Measurements from ENCODE around the gene SEMA3B. TPM values are rescaled to one million over a fixed set of nuclear protein-coding genes. Genes with fewer than 3 reads are reported as not detected.

SEMA3B gene
- total RNA-seq, 3 donors from 2014 or later, result 10.1 to 17.6 (median 11.1) TPM

DNA sequence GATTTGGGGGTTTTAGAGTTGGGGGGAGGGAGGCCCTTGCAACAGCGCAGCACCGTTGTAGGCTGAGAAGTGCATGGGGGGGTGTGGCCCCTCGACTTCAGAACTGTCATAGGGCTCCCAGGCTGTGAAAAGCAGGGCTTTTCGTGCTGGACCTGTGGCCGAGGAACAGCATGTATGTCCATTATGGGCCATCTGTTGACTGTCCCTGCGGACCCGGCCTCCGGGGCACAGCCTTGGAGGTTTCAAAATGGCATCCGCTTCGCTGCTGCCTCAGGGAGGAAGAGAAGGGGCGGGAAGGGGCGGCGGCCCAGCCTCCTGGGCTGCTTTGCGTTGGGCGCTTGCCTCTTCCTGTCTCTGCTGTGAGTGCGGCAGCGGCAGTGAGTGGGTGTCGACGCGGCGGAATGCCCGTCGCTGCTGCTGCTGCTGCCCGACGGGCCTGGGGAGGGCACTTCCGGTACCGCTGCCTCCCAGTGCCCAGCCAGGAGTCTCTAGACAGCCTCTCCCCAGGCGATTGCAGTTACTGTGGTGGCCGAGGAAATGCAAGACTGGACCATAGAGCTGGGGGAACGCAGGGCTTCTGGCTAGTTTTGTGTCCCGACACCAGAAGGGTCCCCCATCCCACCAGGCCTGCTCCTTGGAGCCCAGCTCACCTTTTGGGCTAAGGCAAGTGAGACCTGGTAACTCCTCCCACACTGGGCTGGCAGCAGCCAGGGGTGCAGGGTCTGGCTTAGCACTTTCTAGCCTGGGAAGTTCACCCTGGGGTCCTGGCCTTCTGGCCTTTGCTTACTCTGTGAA lies 31.0 kb upstream of the SEMA3B start:
- intact Hi-C loops (cut with DNase I; ENCODE audit: low total_unique reads), result no loop called here

DNA sequence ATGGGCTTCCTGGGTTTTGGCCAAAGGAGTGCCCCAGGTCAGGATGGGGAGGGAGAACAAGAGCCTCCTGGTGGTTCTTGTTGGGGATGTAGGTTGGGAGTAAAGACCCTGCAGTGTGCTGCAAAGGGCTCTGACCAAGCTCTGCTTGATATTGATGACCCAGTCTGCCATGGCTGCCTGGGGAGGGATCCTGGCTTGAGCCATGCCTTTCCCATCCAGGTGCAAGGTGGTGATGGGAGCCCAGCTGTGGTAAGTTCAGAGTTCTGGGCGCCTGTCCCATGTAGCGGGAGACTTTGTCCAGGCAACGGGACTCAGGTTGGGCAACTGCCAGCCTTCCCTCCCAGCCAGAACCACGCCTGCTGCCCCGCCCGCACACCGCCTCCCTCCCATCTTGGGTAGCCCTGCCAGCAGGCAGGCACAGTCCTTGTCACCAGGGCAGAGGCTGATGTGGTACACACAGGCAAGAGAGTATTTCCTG lies 30.4 kb upstream of the SEMA3B start:
- Histone ChIP-seq H3K36me3 (no peaks in the 10 kb centered on the region), H3K9me3 (no peaks in the 10 kb centered on the region), H3K4me3 (peak overlapping the region; percentile 77 to 87 (median 87)), H3K27ac (peak overlapping the region; percentile 91), H3K27me3 (no peaks in the 10 kb centered on the region), H3K4me1 (peaks cover 28 to 30% of the 10 kb centered on the region in 2 donors)
- TF ChIP-seq POLR2A (IDR thresholded peaks at IDR 0.05) (no peak), POLR2AphosphoS5 (IDR thresholded peaks at IDR 0.05) (peak in 2 of 3 donors; percentile 31 to 49)
- peak; percentile 90 for DNase-seq (ENCODE audit: low spot score in 2 of 2)
- intact Hi-C loops (cut with DNase I; ENCODE audit: low total_unique reads), result no loop called here

More for the DNA sequence above, 31.0 kb upstream of the SEMA3B start:
- H3K27me3 ChIP-seq, result no peaks in the 10 kb centered on the region
- no peaks in the 10 kb centered on the region for H3K9me3 ChIP-seq
- peak overlapping the region; percentile 77 to 87 (median 87) for H3K4me3 ChIP-seq
- peak in 2 of 3 donors; percentile 56 to 66 for TF ChIP-seq POLR2AphosphoS5 (IDR thresholded peaks at IDR 0.05)
- TF ChIP-seq, protein P1, sequence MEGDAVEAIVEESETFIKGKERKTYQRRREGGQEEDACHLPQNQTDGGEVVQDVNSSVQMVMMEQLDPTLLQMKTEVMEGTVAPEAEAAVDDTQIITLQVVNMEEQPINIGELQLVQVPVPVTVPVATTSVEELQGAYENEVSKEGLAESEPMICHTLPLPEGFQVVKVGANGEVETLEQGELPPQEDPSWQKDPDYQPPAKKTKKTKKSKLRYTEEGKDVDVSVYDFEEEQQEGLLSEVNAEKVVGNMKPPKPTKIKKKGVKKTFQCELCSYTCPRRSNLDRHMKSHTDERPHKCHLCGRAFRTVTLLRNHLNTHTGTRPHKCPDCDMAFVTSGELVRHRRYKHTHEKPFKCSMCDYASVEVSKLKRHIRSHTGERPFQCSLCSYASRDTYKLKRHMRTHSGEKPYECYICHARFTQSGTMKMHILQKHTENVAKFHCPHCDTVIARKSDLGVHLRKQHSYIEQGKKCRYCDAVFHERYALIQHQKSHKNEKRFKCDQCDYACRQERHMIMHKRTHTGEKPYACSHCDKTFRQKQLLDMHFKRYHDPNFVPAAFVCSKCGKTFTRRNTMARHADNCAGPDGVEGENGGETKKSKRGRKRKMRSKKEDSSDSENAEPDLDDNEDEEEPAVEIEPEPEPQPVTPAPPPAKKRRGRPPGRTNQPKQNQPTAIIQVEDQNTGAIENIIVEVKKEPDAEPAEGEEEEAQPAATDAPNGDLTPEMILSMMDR (IDR thresholded peaks at IDR 0.05), result no peak
- peak; percentile 2 for TF ChIP-seq POLR2A (IDR thresholded peaks at IDR 0.05)
- H3K4me1 ChIP-seq, result peaks cover 24 to 25% of the 10 kb centered on the region in 2 donors
- DNase-seq (ENCODE audit: low spot score in 2 of 2), result peak; percentile 70 to 80
- H3K36me3 ChIP-seq, result no peaks in the 10 kb centered on the region
- H3K27ac ChIP-seq, result peak overlapping the region; percentile 91

DNA sequence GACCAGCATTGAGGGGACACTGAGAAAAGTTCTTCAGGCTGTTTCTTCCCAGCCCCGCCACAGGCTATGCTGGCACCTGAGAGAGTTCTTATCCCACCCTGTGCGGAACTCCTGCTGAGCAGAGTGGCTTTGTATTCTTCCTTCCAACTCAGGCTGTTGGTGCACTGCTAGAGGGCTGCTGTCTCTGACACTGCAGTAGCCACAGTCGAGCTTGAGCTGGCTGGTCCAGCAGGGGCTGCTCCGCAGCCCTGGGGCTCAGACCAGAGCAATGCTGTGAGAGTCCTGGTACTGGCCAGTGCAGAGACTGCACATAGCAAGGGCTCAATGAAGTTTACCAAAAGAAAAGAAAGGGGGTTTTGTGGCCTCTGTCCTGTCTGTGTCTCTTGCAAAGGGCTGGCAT lies 29.3 kb upstream of the SEMA3B start:
- DNase-seq (ENCODE audit: low spot score in 2 of 2), result no peak
- peaks cover 30 to 32% of the 10 kb centered on the region in 2 donors for H3K4me1 ChIP-seq
- intact Hi-C loops (cut with DNase I; ENCODE audit: low total_unique reads), result no loop called here

DNA sequence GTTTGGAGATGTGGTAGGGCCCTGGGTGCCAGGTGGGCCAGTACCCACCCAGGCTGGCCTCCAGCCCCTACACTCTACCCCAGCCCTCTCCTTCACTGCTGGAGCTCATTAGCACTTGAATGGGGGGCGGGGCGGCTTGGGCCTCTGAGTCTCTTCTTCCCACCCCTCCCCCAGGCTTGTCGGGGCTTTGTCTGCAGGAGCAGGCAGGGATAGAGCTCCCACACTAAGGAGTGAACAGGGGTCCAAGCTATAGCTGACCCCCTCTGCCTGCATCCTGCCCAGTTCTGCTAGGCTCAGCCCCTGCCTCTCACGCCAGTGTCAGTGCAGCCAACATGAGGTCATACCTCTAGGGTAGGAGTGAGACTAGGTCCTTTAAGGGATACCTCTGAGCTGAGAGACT lies 27.8 kb upstream of the SEMA3B start:
- Histone ChIP-seq H3K27me3 (no peaks in the 10 kb centered on the region), H3K4me3 (peak overlapping the region in 1 of 3 donors; percentile 11), H3K4me1 (peaks cover 30 to 46% of the 10 kb centered on the region in 2 donors), H3K36me3 (no peaks in the 10 kb centered on the region), H3K27ac (peak overlapping the region; percentile 91 to 93), H3K9me3 (no peaks in the 10 kb centered on the region)
- intact Hi-C loops (cut with DNase I; ENCODE audit: low total_unique reads), result no loop called here
- no peak for TF ChIP-seq POLR2AphosphoS5 (IDR thresholded peaks at IDR 0.05)
- TF ChIP-seq POLR2A (IDR thresholded peaks at IDR 0.05), result no peak
- TF ChIP-seq, protein P1 (IDR thresholded peaks at IDR 0.05), result no peak
- no peak for DNase-seq (ENCODE audit: low spot score in 2 of 2)

More for the DNA sequence above, 29.3 kb upstream of the SEMA3B start:
- no peak overlapping the region for H3K4me3 ChIP-seq
- peak overlapping the region; percentile 91 for H3K27ac ChIP-seq
- no peaks in the 10 kb centered on the region for H3K27me3 ChIP-seq
- TF ChIP-seq POLR2AphosphoS5 (IDR thresholded peaks at IDR 0.05), result no peak
- no peaks in the 10 kb centered on the region for H3K9me3 ChIP-seq
- H3K36me3 ChIP-seq, result no peaks in the 10 kb centered on the region

DNA sequence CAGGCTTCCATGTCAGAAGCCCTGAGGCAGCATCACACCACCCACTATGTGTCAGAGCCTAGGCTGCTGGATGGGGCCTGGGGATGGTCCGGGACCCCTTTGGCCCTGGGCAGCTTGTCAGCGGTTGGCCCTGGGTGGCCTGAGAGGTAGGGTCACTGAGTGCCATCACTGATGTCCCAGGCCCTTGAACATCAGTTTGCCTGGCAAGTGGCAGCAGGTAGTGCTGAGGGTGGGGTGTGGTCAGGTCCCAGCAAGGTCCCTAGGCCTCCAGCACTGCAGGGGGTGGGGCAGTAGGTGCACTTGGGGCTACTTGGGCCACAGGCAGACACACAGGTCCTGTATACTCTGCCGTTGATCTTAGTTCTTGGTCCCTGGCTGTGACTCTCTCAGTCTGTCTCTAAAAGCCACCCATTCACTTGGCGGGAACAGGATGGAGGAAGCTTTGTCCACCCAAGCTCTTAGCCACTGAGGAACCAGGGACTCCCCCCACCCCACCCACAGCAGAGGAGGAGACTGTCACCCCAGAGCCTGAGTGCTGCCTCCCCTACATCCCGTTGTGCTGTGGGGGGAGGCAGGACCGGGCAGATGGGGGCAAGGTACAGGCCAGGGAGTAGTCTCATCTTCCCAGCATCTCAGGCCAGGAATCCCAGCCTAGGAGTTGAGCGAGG lies 27.1 kb upstream of the SEMA3B start:
- no peaks in the 10 kb centered on the region for H3K9me3 ChIP-seq
- no peak for TF ChIP-seq POLR2A (IDR thresholded peaks at IDR 0.05)
- TF ChIP-seq, protein P1 (IDR thresholded peaks at IDR 0.05), result no peak
- TF ChIP-seq POLR2AphosphoS5 (IDR thresholded peaks at IDR 0.05), result no peak
- peaks cover 33 to 51% of the 10 kb centered on the region in 2 donors for H3K4me1 ChIP-seq
- no peak for DNase-seq (ENCODE audit: low spot score in 2 of 2)
- no peaks in the 10 kb centered on the region for H3K36me3 ChIP-seq
- H3K27me3 ChIP-seq, result no peaks in the 10 kb centered on the region
- H3K27ac ChIP-seq, result peak overlapping the region; percentile 78 to 93
- intact Hi-C loops (cut with DNase I; ENCODE audit: low total_unique reads), result no loop called here
- peak overlapping the region in 1 of 3 donors; percentile 11 for H3K4me3 ChIP-seq

Measured in breast epithelium (tissue), 4 donors.